Motor neuron (in vitro differentiated cells): ENCODE results near the gene CYBB. TPM values are rescaled to one million over a fixed set of nuclear protein-coding genes. Genes with fewer than 3 reads are reported as not detected.

Experiments used
- ATAC-seq, 8 experiments: fragments of 200-7000 bp; cut with Tn5 transposase; replicated peaks in 6 of 8; 2 replicates each; pipeline ENCODE4 v1.8.0; 2021; ENCODE audit warnings: mild to moderate bottlenecking in 8 of 8, moderate library complexity in 8 of 8
- H3K27ac ChIP-seq, 2 donors: fragments of 250-450 bp; sonication (Bioruptor Pico); 2 replicates each; pipeline ENCODE4 v1.9.0; 2021; ENCODE audit warnings: antibody characterized with exemption in 2 of 2, mild to moderate bottlenecking in 2 of 2, moderate library complexity in 1 of 2
- H3K4me1 ChIP-seq, 2 donors: fragments of 250-450 bp; sonication (Bioruptor Pico); replicated peaks in 1 of 2; 2 replicates each; pipeline ENCODE4 v1.6.1; 2021; ENCODE audit warnings: antibody characterized with exemption in 2 of 2, mild to moderate bottlenecking in 2 of 2, moderate library complexity in 1 of 2
- H3K4me3 ChIP-seq, 5 donors: fragments of 250-450 bp; sonication (Bioruptor Pico); 2 replicates each; pipeline ENCODE4 v1.9.0; 2021; ENCODE audit warnings: antibody characterized with exemption in 5 of 5, mild to moderate bottlenecking in 5 of 5, moderate library complexity in 4 of 5
- in situ Hi-C, 9 experiments: fragments of 400-800 bp; cut with MboI; loops; one replicate each; pipeline ENCODE4 v1.15.0; 2021; ENCODE audit warnings: low sequenced_read_pairs in 9 of 9, low pct_unique_long_range_greater_than_20kb in 2 of 9; ENCODE audit not compliant: unreplicated experiment in 9 of 9
- total RNA-seq, 8 experiments: library from RNA; unstranded; fragments of 300-600 nt; gene quantifications; 2 replicates each; pipeline versions ENCODE4 v1.2.3 to v1.2.4, GENCODE V29; 2022

CYBB gene
- total RNA-seq, 8 experiments from 2014 or later: 0.07 to 0.49 (median 0.17) TPM; not detected in 2

GRCh38 chrX:37862851-37863250 lies 83.0 kb downstream of the CYBB start:
- peak in 1 of 8 experiments; percentile 45 for ATAC-seq
- Histone ChIP-seq H3K27ac (no peak overlapping the region), H3K4me3 (no peak overlapping the region), H3K4me1 (no peaks in the 10 kb centered on the region)
- in situ Hi-C loops: no loop called here

Other genes with a start within 250 kb of the CYBB start
- 10 to 100 TPM in 1 of 8 experiments, 1 to 10 TPM in 6, under 1 TPM in 1; 0.38 to 15.2 (median 1.9) TPM for gene LANCL3, start 208.4 kb upstream of the CYBB start, total RNA-seq
- 1 to 10 TPM in 6 of 8 experiments, under 1 TPM in 2; 0.21 to 3.9 (median 2.5) TPM for gene XK, start 94.3 kb upstream of the CYBB start, total RNA-seq
- 10 to 100 TPM; 14.4 to 65.9 (median 37.8) TPM for gene DYNLT3, start 67.5 kb downstream of the CYBB start, total RNA-seq
- 10 to 100 TPM in 2 of 8 experiments, 1 to 10 TPM in 1, under 1 TPM in 5; 0.09 to 30.3 (median 0.62) TPM for gene SYTL5, start 226.5 kb downstream of the CYBB start, total RNA-seq